Activated CD4-positive, alpha-beta T cell treated with anti-CD3 and anti-CD28 coated beads for 36 hours (primary cell): ENCODE measurements around the gene SYPL2. TPM values are rescaled to one million over a fixed set of nuclear protein-coding genes. Genes with fewer than 3 reads are reported as not detected.

Experiments
- ATAC-seq: fragments of 200-7000 bp; cut with Tn5 transposase; one replicate; pipeline ENCODE4 v1.10.0; 2021; ENCODE audit warnings: mild to moderate bottlenecking, moderate library complexity
- CTCF ChIA-PET: fragments of 350-600 bp; sonication (Branson Sonifier 250); formaldehyde crosslinking; loops from one replicate; lab custom pipeline; 2021; ENCODE audit warnings: antibody characterized with exemption; lab: Charles Lee
- POLR2A ChIA-PET: fragments of 350-600 bp; sonication (Branson Sonifier 250); formaldehyde crosslinking; loops from one replicate; lab custom pipeline; 2021; ENCODE audit warnings: antibody characterized with exemption, inconsistent platforms; lab: Charles Lee
- DNase-seq: peaks from one replicate; pipeline ENCODE4 v3.0.0-alpha.2; 2020
- H3K27ac Mint-ChIP-seq: one replicate; pipeline ENCODE4 v1.8.0; 2021; ENCODE audit warnings: mixed read lengths
- H3K27me3 Mint-ChIP-seq: one replicate; pipeline ENCODE4 v1.8.0; 2021; ENCODE audit warnings: mixed read lengths
- H3K36me3 Mint-ChIP-seq: one replicate; pipeline ENCODE4 v1.8.0; 2021; ENCODE audit warnings: low read depth, mixed read lengths
- H3K4me1 Mint-ChIP-seq: one replicate; pipeline ENCODE4 v1.8.0; 2021; ENCODE audit warnings: mixed read lengths
- H3K4me3 Mint-ChIP-seq: one replicate; pipeline ENCODE4 v1.8.0; 2021; ENCODE audit warnings: mild to moderate bottlenecking, moderate library complexity, mixed read lengths
- H3K9me3 Mint-ChIP-seq: one replicate; pipeline ENCODE4 v1.8.0; 2021; ENCODE audit warnings: low read depth, mixed read lengths
- intact Hi-C, 2 experiments: fragments of 100-400 bp; cut with DNase I in 1 of 2; cut with micrococcal nuclease in 1 of 2; formaldehyde crosslinking; loops; one replicate each; pipeline versions ENCODE4 v1.14.2 to v1.15.1; 2022 to 2024; cut with DNase I, micrococcal nuclease
- total RNA-seq, 2 experiments: library from RNA; stranded (reverse); gene quantifications; one replicate each; pipeline ENCODE4 v1.2.3, GENCODE V29; 2021

Gene SYPL2
- total RNA-seq, 2 experiments from 2014 or later: 0.05 TPM; not detected in 1

GRCh38 chr1:109513110-109513710 lies 46.9 kb downstream of the SYPL2 start:
- CTCF ChIA-PET: interaction anchor here (0.8 to 26.9 kb wide), 4 partner anchors 14 to 413 kb away, joined by 3 to 864 read pairs (median 178); partner anchors contain the start of genes CYB561D1 and GPR61

DNA sequence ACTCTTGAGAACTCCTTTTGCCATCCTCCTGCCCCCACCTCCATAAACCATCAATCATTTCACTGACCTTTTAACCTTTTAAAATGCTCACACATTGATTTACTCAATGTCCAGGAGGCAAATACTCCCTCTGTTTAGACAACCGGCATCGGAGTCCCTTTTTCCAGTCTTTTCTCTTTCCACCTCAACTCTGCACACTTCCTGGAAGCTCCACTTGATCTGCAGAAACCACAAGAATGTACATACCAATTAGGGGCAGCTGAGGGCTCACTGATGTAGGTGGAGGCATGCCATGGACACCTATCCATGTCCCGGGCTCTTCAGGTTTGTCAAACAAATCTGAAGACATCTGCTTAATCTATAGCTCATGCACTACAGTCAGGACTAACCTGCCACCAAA lies 48.5 kb downstream of the SYPL2 start:
- Mint-ChIP-seq H3K9me3 (no peaks in the 10 kb centered on the region), H3K27ac (no peak overlapping the region), H3K4me1 (peaks cover 17% of the 10 kb centered on the region), H3K36me3 (no peaks in the 10 kb centered on the region), H3K27me3 (no peaks in the 10 kb centered on the region), H3K4me3 (no peak overlapping the region)
- CTCF ChIA-PET: interaction anchor here (0.5 to 21.0 kb wide), 7 partner anchors 10 to 71 kb away, joined by 3 to 354 read pairs (median 5); partner anchors contain the start of genes ATXN7L2 and CYB561D1
- DNase-seq (no peak), ATAC-seq (no peak)
- POLR2A ChIA-PET: no interaction called here
- intact Hi-C loops: no loop called here

More at GRCh38 chr1:109513110-109513710, 46.9 kb downstream of the SYPL2 start:
- Mint-ChIP-seq H3K27me3 (no peaks in the 10 kb centered on the region), H3K4me1 (peaks cover 29% of the 10 kb centered on the region), H3K27ac (no peak overlapping the region), H3K9me3 (no peaks in the 10 kb centered on the region), H3K36me3 (peaks cover 5% of the 10 kb centered on the region), H3K4me3 (no peak overlapping the region)
- no peak for DNase-seq
- no peak for ATAC-seq
- intact Hi-C loops: no loop called here
- POLR2A ChIA-PET: no interaction called here

- no peaks in the 10 kb centered on the region for H3K4me1 Mint-ChIP-seq
- no peak overlapping the region for H3K27ac Mint-ChIP-seq
- DNase-seq: no peak
- no peaks in the 10 kb centered on the region for H3K9me3 Mint-ChIP-seq
- intact Hi-C loops: no loop called here
- no peaks in the 10 kb centered on the region for H3K27me3 Mint-ChIP-seq
- ATAC-seq: no peak
- no peak overlapping the region for H3K4me3 Mint-ChIP-seq
- CTCF ChIA-PET: interaction anchor here (1.0 to 21.0 kb wide), 3 partner anchors 9 to 18 kb away, joined by 3 to 354 read pairs (median 29); partner anchors contain the start of gene CYB561D1
- no peaks in the 10 kb centered on the region for H3K36me3 Mint-ChIP-seq
- POLR2A ChIA-PET: interaction anchor here (0.6 kb wide), 2 partner anchors 14 to 243 kb away, joined by 3 read pairs; no protein-coding TSS in a partner anchor
Measured at GRCh38 chr1:109516872-109517271, 50.5 kb downstream of the SYPL2 start.

- POLR2A ChIA-PET: no interaction called here
- no peak overlapping the region for H3K4me3 Mint-ChIP-seq
- no peak for ATAC-seq
Measured at GRCh38 chr1:109517337-109517736, 51.0 kb downstream of the SYPL2 start.

DNA sequence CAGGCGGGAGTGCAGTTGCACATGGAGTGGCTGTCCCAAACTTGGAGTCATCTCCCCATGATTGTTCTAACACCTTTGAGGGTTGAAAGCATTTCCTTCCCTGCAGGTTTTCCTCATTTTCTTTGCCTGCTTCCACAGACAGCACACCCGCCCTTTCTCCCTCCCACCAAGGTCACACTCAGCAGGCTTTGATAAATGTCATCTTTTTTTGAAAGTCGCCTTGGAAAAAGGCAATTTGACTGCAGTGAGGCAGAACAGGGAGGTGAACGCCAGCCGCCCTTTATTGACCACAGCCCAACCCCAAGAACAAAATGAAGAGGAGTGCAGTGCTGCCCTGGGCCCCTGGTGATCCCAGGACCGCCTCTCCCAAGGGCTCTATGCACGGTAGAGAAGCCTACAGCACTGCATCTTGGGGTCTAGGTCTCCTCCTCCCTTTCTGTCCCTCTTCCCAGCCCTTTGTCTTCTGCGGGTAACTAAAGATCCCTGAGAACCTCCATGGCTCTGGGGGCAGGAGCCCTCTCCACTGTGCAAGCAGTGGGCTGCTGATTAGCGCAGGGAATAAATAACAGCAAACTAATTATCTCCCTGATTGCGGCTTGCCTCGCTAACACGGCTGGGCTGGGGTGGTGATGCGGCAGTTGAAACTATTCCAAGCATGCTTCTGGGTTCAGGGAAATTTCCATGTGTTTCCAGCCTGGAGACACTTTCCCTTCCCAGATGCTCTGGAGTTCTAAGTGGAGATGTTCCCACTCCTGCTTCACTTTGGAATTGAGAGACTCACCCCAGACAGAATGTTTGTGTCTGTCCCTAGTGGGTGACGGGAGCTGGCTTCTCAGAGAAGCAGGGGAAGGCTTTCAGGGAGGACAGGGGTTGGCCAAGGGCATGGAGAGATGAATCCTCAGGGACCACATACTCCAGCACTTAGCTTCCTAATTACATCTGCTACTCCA lies 54.9 kb downstream of the SYPL2 start:
- Mint-ChIP-seq H3K27ac (no peak overlapping the region), H3K4me3 (no peak overlapping the region), H3K9me3 (no peaks in the 10 kb centered on the region), H3K27me3 (no peaks in the 10 kb centered on the region), H3K36me3 (no peaks in the 10 kb centered on the region), H3K4me1 (no peaks in the 10 kb centered on the region)
- no peak for ATAC-seq
- CTCF ChIA-PET: interaction anchor here (0.5 to 21.9 kb wide), 6 partner anchors 9 to 61 kb away, joined by 3 to 864 read pairs (median 6); partner anchors contain the start of genes AMIGO1 and CYB561D1
- no peak for DNase-seq
- POLR2A ChIA-PET: no interaction called here
- intact Hi-C loops: no loop called here

More at GRCh38 chr1:109517337-109517736, 51.0 kb downstream of the SYPL2 start:
- intact Hi-C loops: no loop called here
- no peak for DNase-seq
- CTCF ChIA-PET: interaction anchor here (0.8 to 21.0 kb wide), 3 partner anchors 13 to 18 kb away, joined by 3 to 354 read pairs (median 24); partner anchors contain the start of gene CYB561D1
- H3K27ac Mint-ChIP-seq: no peak overlapping the region
- H3K4me1 Mint-ChIP-seq: no peaks in the 10 kb centered on the region
- no peaks in the 10 kb centered on the region for H3K36me3 Mint-ChIP-seq
- no peaks in the 10 kb centered on the region for H3K9me3 Mint-ChIP-seq
- H3K27me3 Mint-ChIP-seq: no peaks in the 10 kb centered on the region

DNA sequence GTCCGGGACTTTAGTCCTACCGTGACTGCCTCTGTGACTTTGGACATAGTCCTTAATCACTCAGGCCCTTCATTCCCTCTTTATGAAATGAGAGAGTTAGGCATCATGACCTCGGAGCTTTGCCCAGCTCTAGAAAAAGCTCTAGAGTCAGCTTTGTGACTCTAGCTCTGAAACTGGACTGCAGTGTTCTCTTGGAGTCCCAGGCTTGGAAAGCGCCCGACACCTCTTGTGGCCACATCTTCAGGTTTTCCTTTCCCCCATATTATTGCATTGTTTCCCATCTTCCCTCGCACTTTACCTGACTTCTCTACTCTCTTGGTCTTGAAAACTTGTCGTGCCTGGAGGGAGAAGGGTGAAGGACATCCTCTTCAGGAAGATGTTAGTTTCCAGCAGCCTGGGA lies 55.7 kb downstream of the SYPL2 start:
- CTCF ChIA-PET: interaction anchor here (0.9 to 21.9 kb wide), 3 partner anchors 8 to 21 kb away, joined by 4 to 864 read pairs (median 7); partner anchors contain the start of genes AMIGO1 and CYB561D1
- no peak for DNase-seq
- Mint-ChIP-seq H3K9me3 (no peaks in the 10 kb centered on the region), H3K36me3 (no peaks in the 10 kb centered on the region), H3K4me3 (no peak overlapping the region), H3K27me3 (no peaks in the 10 kb centered on the region), H3K27ac (no peak overlapping the region), H3K4me1 (no peaks in the 10 kb centered on the region)
- intact Hi-C loops: no loop called here
- ATAC-seq: no peak
- POLR2A ChIA-PET: no interaction called here

DNA sequence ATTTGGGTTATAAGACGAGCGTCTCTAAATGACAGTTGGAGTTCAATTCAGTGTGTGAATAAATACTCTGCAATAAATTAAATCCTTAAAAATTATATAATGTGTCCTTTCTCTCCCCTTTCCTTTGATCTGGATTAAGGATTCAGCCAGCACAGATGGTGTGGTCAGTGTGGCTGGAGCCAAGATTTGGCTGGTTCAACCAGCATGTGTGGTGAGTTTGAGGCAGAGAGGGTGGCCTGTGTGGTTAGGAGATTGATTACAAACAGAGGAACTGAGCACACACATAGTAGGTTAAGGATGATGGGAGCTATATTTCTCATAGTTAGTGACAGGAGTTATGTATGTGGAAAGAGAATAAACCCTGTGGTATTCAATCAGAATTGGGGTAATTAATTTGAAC lies 57.4 kb downstream of the SYPL2 start:
- intact Hi-C loops: no loop called here
- no peaks in the 10 kb centered on the region for H3K4me1 Mint-ChIP-seq
- POLR2A ChIA-PET: no interaction called here
- H3K27ac Mint-ChIP-seq: no peak overlapping the region
- H3K9me3 Mint-ChIP-seq: no peaks in the 10 kb centered on the region
- CTCF ChIA-PET: interaction anchor here (1.1 to 21.9 kb wide), 3 partner anchors 9 to 124 kb away, joined by 3 to 864 read pairs (median 12); partner anchors contain the start of genes AMIGO1 and CYB561D1
- ATAC-seq: no peak
- no peaks in the 10 kb centered on the region for H3K27me3 Mint-ChIP-seq
- no peak overlapping the region for H3K4me3 Mint-ChIP-seq
- H3K36me3 Mint-ChIP-seq: no peaks in the 10 kb centered on the region
- DNase-seq: no peak

- intact Hi-C loops: no loop called here
- Mint-ChIP-seq H3K27me3 (no peaks in the 10 kb centered on the region), H3K27ac (no peak overlapping the region), H3K9me3 (no peaks in the 10 kb centered on the region), H3K4me3 (no peak overlapping the region), H3K36me3 (no peaks in the 10 kb centered on the region), H3K4me1 (peaks cover 16% of the 10 kb centered on the region)
- ATAC-seq (no peak), DNase-seq (no peak)
- POLR2A ChIA-PET: no interaction called here
- CTCF ChIA-PET: interaction anchor here (0.6 to 21.9 kb wide), 3 partner anchors 12 to 26 kb away, joined by 3 to 864 read pairs (median 4); partner anchors contain the start of genes AMIGO1 and CYB561D1
Measured at GRCh38 chr1:109527098-109527811, 60.9 kb downstream of the SYPL2 start.

DNA sequence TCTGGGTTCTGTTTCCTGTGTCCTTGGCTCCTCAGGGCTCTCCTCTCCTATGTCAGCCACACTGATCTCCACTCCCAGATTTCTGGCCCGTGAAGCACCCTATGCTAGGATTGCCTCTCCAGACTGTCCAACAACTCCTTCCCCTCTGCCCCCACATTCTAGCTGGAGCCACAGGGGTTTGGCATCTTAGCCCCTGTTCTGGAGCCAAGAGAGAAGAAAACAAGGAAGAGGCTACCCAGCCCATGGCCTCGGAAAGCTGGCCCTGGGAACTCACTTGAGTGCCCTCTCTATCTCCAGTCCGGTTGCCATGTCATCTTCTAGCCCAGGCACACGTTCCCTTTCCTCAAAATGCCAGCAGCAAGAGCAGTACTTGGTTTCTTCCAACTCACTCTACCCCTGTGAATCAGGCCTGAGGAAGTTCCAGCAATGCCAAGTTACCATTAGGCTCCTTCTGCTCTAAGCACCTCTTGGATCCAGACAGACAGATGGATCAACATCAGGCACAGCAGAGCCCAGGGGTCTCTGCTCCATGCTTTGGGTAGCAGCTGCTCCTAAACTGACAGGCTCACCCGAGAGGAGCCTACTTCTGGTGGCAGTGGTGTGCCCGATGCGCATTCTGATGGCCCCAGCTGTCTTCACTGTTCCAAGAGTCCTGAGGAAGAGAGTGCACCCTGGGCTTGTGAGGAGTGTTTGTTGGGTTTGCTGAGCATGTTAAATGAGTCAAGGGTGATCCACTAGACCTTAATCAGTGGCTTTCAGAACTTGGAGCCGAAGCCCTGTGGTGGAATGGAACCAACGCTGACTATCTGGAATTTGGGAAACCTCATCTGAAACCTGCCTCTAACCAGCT lies 61.7 kb downstream of the SYPL2 start:
- no peak for ATAC-seq
- peaks cover 22% of the 10 kb centered on the region for H3K4me1 Mint-ChIP-seq
- no peaks in the 10 kb centered on the region for H3K27me3 Mint-ChIP-seq
- ChIA-PET CTCF (interaction anchor here (1.2 to 21.9 kb wide), 3 partner anchors 13 to 45 kb away, joined by 4 to 864 read pairs (median 11); partner anchors contain the start of genes AMIGO1, ATXN7L2 and CYB561D1), POLR2A (interaction anchor here (0.5 to 1.3 kb wide), 2 partner anchors 38 to 871 kb away, joined by 3 to 4 read pairs; no protein-coding TSS in a partner anchor)
- no peak for DNase-seq
- intact Hi-C loops: no loop called here
- H3K4me3 Mint-ChIP-seq: no peak overlapping the region
- no peak overlapping the region for H3K27ac Mint-ChIP-seq
- H3K36me3 Mint-ChIP-seq: no peaks in the 10 kb centered on the region
- no peaks in the 10 kb centered on the region for H3K9me3 Mint-ChIP-seq

- Mint-ChIP-seq H3K4me1 (peaks cover 22% of the 10 kb centered on the region), H3K27ac (no peak overlapping the region), H3K9me3 (no peaks in the 10 kb centered on the region), H3K4me3 (no peak overlapping the region), H3K36me3 (no peaks in the 10 kb centered on the region), H3K27me3 (no peaks in the 10 kb centered on the region)
- ChIA-PET CTCF (interaction anchor here (0.7 to 21.9 kb wide), 5 partner anchors 13 to 106 kb away, joined by 3 to 864 read pairs (median 7); partner anchors contain the start of genes AMIGO1, ATXN7L2, CYB561D1 and GNAI3), POLR2A (interaction anchor here (0.5 to 1.3 kb wide), 2 partner anchors 39 to 871 kb away, joined by 3 to 4 read pairs; no protein-coding TSS in a partner anchor)
- DNase-seq: no peak
- ATAC-seq: no peak
- intact Hi-C loops: no loop called here
Measured at GRCh38 chr1:109528712-109529111, 62.4 kb downstream of the SYPL2 start.
